Keratinocyte (primary cell): ENCODE data around the gene GOLGA8T.
"Not testable (repeated sequence)": the region's sequence is repeated elsewhere in the genome, so short reads cannot be mapped to it uniquely, and the experiment has no call there.

Experiments
- EZH2 ChIP-seq: IDR thresholded peaks from one replicate; pipeline ENCODE4 v1.6.1; 2012; ENCODE audit warnings: inconsistent platforms, mild to moderate bottlenecking, low read length, moderate library complexity
- TF ChIP-seq, protein P1 (sequence below), 3 experiments: IDR thresholded peaks in 1 of 3; conservative IDR thresholded peaks in 1 of 3; optimal IDR thresholded peaks in 1 of 3; 2 replicates in 2 of 3; 3 replicates in 1 of 3; pipeline versions ENCODE3 to v1.5.1; 2011; ENCODE audit warnings: low read length in 3 of 3, mild to moderate bottlenecking in 3 of 3, moderate library complexity in 2 of 3, control low read depth in 1 of 3, inconsistent platforms in 1 of 3; ENCODE audit not compliant: insufficient read depth in 2 of 3; ENCODE audit errors: extremely low read depth in 1 of 3

DNA sequence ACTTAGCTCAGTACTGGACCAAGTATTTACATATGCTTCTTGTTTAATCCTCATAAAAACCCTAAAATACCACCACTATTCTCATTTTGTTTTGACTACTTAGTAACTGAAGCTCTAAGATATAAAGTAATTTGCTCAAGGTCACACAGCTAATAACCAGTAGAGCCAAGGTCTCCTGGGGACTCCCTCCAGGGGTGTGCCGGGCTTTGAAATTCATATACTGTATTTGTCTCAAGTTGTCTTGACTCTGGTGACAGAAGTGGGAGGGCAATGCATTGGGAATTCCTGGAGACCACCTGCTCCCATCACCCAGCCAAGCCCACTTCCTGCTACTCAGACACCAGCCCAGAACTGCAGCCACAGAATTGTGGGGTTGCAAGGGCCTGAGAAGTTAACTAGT is 54.9 kb downstream of the GOLGA8T start:
- TF ChIP-seq, protein P1, sequence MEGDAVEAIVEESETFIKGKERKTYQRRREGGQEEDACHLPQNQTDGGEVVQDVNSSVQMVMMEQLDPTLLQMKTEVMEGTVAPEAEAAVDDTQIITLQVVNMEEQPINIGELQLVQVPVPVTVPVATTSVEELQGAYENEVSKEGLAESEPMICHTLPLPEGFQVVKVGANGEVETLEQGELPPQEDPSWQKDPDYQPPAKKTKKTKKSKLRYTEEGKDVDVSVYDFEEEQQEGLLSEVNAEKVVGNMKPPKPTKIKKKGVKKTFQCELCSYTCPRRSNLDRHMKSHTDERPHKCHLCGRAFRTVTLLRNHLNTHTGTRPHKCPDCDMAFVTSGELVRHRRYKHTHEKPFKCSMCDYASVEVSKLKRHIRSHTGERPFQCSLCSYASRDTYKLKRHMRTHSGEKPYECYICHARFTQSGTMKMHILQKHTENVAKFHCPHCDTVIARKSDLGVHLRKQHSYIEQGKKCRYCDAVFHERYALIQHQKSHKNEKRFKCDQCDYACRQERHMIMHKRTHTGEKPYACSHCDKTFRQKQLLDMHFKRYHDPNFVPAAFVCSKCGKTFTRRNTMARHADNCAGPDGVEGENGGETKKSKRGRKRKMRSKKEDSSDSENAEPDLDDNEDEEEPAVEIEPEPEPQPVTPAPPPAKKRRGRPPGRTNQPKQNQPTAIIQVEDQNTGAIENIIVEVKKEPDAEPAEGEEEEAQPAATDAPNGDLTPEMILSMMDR (optimal IDR thresholded peaks at IDR 0.05 in 1 of 3, IDR thresholded peaks at IDR 0.05 in 1 of 3, conservative IDR thresholded peaks at IDR 0.05 in 1 of 3; ENCODE audit: extremely low read depth in 1 of 3, insufficient read depth in 2 of 3, low read length in 3 of 3), result not testable (repeated sequence)
- not testable (repeated sequence) for TF ChIP-seq EZH2
